A673 (cell line): ENCODE measurements around the gene AJAP1.

Experiments
- CTCF ChIP-seq: fragments of 300-800, 200-600 bp; sonication (generic); conservative IDR thresholded peaks from 2 replicates; pipeline ENCODE4 v1.5.1; 2017; ENCODE audit warnings: low read depth, mild to moderate bottlenecking, antibody characterized with exemption, low read length, moderate library complexity, mixed read lengths
- EZH2 ChIP-seq: fragments of 200-600 bp; sonication (generic); IDR thresholded peaks from 2 replicates; pipeline ENCODE4 v1.6.1; 2017; ENCODE audit warnings: borderline replicate concordance, low read depth, mild to moderate bottlenecking, mixed read lengths, antibody characterized with exemption, low read length; ENCODE audit not compliant: poor library complexity, severe bottlenecking

GRCh38 chr1:4750177-4750576, 95.8 kb downstream of the AJAP1 start:
- TF ChIP-seq CTCF: no peak
- no peak for TF ChIP-seq EZH2
